GM12878 (cell line): ENCODE results near the gene HCST. TPM values are rescaled to one million over a fixed set of nuclear protein-coding genes. Genes with fewer than 3 reads are reported as not detected.

Experiments
- polyA plus RNA-seq, 11 experiments: library from polyadenylated mRNA; depleted of rRNA in 4 of 11; unstranded in 6 of 11; stranded (reverse) in 5 of 11; fragments of >200 nt; fragmentation: Nextera tagmentation in 4 of 11; fragmentation: Illumina TruSeq in 1 of 11; extraction: Ambion mirVana in 4 of 11; extraction: Trizol in 1 of 11; gene quantifications; 1 replicate in 1 of 11; 2 replicates in 10 of 11; pipeline versions ENCODE4 v1.2.1 to v1.2.3, GENCODE V29; 2011 to 2016; ENCODE audit warnings: inconsistent platforms in 2 of 11, missing spikeins in 2 of 11, low read depth in 1 of 11
- small RNA-seq: library from RNA; depleted of rRNA; stranded (forward); fragments of <200 nt; gene quantifications from one replicate; pipeline ENCODE3, GENCODE V24; 2014
- total RNA-seq, 4 experiments: library from RNA; depleted of rRNA in 3 of 4; stranded (reverse); fragments of >200 nt in 3 of 4; fragmentation: Illumina TruSeq in 1 of 4; extraction: Trizol in 1 of 4; gene quantifications; 2 replicates each; pipeline versions ENCODE4 v1.2.1 to v1.2.3, GENCODE V29; 2013 to 2021

The HCST gene
- total and polyA plus RNA-seq, 10 of the 15 experiments (the other 5 are each of a cell fraction or from before 2014, with no cell fraction given) = 7.5 to 79.6 (median 33.6) TPM

Small RNA genes lying within 50 kb of the gene (small RNA-seq; reads per million reads assigned to genes)
- not detected for gene RN7SL402P

Other genes starting within 250 kb of the HCST start
Only the 7 nearest of the 28 such genes appear.
- gene PRODH2, start 89.7 kb upstream of the HCST start, total RNA-seq (2014; rRNA removed) = not detected in 2 replicates
- not detected in 2 replicates for gene PRODH2, start 89.7 kb upstream of the HCST start, total RNA-seq (2014; rRNA removed; fragmentation: Illumina TruSeq; extraction: Trizol)
- not detected in 2 replicates for gene PRODH2, start 89.7 kb upstream of the HCST start, total RNA-seq (2021)
- 0.07 TPM in 1 of 2 replicates, not detected in the other for gene PRODH2, start 89.7 kb upstream of the HCST start, polyA plus RNA-seq (2011; rRNA removed)
- gene PRODH2, start 89.7 kb upstream of the HCST start, polyA plus RNA-seq (2014; fragmentation: Illumina TruSeq; extraction: Trizol) = not detected in 2 replicates
- not detected for gene PRODH2, start 89.7 kb upstream of the HCST start, polyA plus RNA-seq (2014; fragmentation: Nextera tagmentation; extraction: Ambion mirVana)
- gene PRODH2, start 89.7 kb upstream of the HCST start, polyA plus RNA-seq (2014; rRNA removed) = not detected in 2 replicates
- not detected for gene PRODH2, start 89.7 kb upstream of the HCST start, polyA plus RNA-seq (2016; fragmentation: Nextera tagmentation; extraction: Ambion mirVana)
- not detected in 2 replicates for gene NPHS1, start 50.0 kb upstream of the HCST start, total RNA-seq (2014; rRNA removed)
- gene NPHS1, start 50.0 kb upstream of the HCST start, total RNA-seq (2014; rRNA removed; fragmentation: Illumina TruSeq; extraction: Trizol) = not detected in 2 replicates
- gene NPHS1, start 50.0 kb upstream of the HCST start, total RNA-seq (2021) = not detected in 2 replicates
- not detected in 2 replicates for gene NPHS1, start 50.0 kb upstream of the HCST start, polyA plus RNA-seq (2011; rRNA removed)
- not detected in 2 replicates for gene NPHS1, start 50.0 kb upstream of the HCST start, polyA plus RNA-seq (2014; fragmentation: Illumina TruSeq; extraction: Trizol)
- gene NPHS1, start 50.0 kb upstream of the HCST start, polyA plus RNA-seq (2014; fragmentation: Nextera tagmentation; extraction: Ambion mirVana) = not detected
- gene NPHS1, start 50.0 kb upstream of the HCST start, polyA plus RNA-seq (2014; rRNA removed) = not detected in 2 replicates
- not detected for gene NPHS1, start 50.0 kb upstream of the HCST start, polyA plus RNA-seq (2016; fragmentation: Nextera tagmentation; extraction: Ambion mirVana)
- not detected in 2 replicates for gene KIRREL2, start 45.6 kb upstream of the HCST start, total RNA-seq (2014; rRNA removed)
- not detected in 2 replicates for gene KIRREL2, start 45.6 kb upstream of the HCST start, total RNA-seq (2014; rRNA removed; fragmentation: Illumina TruSeq; extraction: Trizol)
- not detected in 2 replicates for gene KIRREL2, start 45.6 kb upstream of the HCST start, total RNA-seq (2021)
- 0.03 TPM in 1 of 2 replicates, not detected in the other for gene KIRREL2, start 45.6 kb upstream of the HCST start, polyA plus RNA-seq (2011; rRNA removed)
- gene KIRREL2, start 45.6 kb upstream of the HCST start, polyA plus RNA-seq (2014; fragmentation: Illumina TruSeq; extraction: Trizol) = 0.08 TPM in 1 of 2 replicates, not detected in the other
- gene KIRREL2, start 45.6 kb upstream of the HCST start, polyA plus RNA-seq (2014; fragmentation: Nextera tagmentation; extraction: Ambion mirVana) = not detected
- gene KIRREL2, start 45.6 kb upstream of the HCST start, polyA plus RNA-seq (2014; rRNA removed) = 0.06 TPM in 1 of 2 replicates, not detected in the other
- gene KIRREL2, start 45.6 kb upstream of the HCST start, polyA plus RNA-seq (2016; fragmentation: Nextera tagmentation; extraction: Ambion mirVana) = not detected
- 1.0 and 1.9 TPM in 2 replicates for gene APLP1, start 34.0 kb upstream of the HCST start, total RNA-seq (2014; rRNA removed)
- gene APLP1, start 34.0 kb upstream of the HCST start, total RNA-seq (2014; rRNA removed; fragmentation: Illumina TruSeq; extraction: Trizol) = 0.45 TPM in 1 of 2 replicates, not detected in the other
- gene APLP1, start 34.0 kb upstream of the HCST start, total RNA-seq (2021) = 0.51 and 1.5 TPM in 2 replicates
- gene APLP1, start 34.0 kb upstream of the HCST start, polyA plus RNA-seq (2011; rRNA removed) = 1.3 and 2.2 TPM in 2 replicates
- 0.91 TPM in 1 of 2 replicates, not detected in the other for gene APLP1, start 34.0 kb upstream of the HCST start, polyA plus RNA-seq (2014; fragmentation: Illumina TruSeq; extraction: Trizol)
- under 1 TPM in 1 of 2 experiments, not detected in 1; 0.07 TPM for gene APLP1, start 34.0 kb upstream of the HCST start, polyA plus RNA-seq (2014; fragmentation: Nextera tagmentation; extraction: Ambion mirVana)
- gene APLP1, start 34.0 kb upstream of the HCST start, polyA plus RNA-seq (2014; rRNA removed) = 0.62 and 0.83 TPM in 2 replicates
- 1 to 10 TPM; 1.2 to 1.8 TPM for gene APLP1, start 34.0 kb upstream of the HCST start, polyA plus RNA-seq (2016; fragmentation: Nextera tagmentation; extraction: Ambion mirVana)
- gene NFKBID, start 2.0 kb upstream of the HCST start, total RNA-seq (2014; rRNA removed) = 32.0 and 36.3 TPM in 2 replicates
- 13.4 and 13.8 TPM in 2 replicates for gene NFKBID, start 2.0 kb upstream of the HCST start, total RNA-seq (2014; rRNA removed; fragmentation: Illumina TruSeq; extraction: Trizol)
- 30.3 and 36.9 TPM in 2 replicates for gene NFKBID, start 2.0 kb upstream of the HCST start, total RNA-seq (2021)
- 5.9 and 12.3 TPM in 2 replicates for gene NFKBID, start 2.0 kb upstream of the HCST start, polyA plus RNA-seq (2011; rRNA removed)
- 18.0 and 25.1 TPM in 2 replicates for gene NFKBID, start 2.0 kb upstream of the HCST start, polyA plus RNA-seq (2014; fragmentation: Illumina TruSeq; extraction: Trizol)
- 1 to 10 TPM; 3.0 to 3.8 TPM for gene NFKBID, start 2.0 kb upstream of the HCST start, polyA plus RNA-seq (2014; fragmentation: Nextera tagmentation; extraction: Ambion mirVana)
- 46.7 and 53.3 TPM in 2 replicates for gene NFKBID, start 2.0 kb upstream of the HCST start, polyA plus RNA-seq (2014; rRNA removed)
- 10 to 100 TPM; 16.6 to 19.5 TPM for gene NFKBID, start 2.0 kb upstream of the HCST start, polyA plus RNA-seq (2016; fragmentation: Nextera tagmentation; extraction: Ambion mirVana)
- 0.44 and 0.62 TPM in 2 replicates for gene TYROBP, start 5.8 kb downstream of the HCST start, total RNA-seq (2014; rRNA removed)
- gene TYROBP, start 5.8 kb downstream of the HCST start, total RNA-seq (2014; rRNA removed; fragmentation: Illumina TruSeq; extraction: Trizol) = 0.36 and 0.41 TPM in 2 replicates
- gene TYROBP, start 5.8 kb downstream of the HCST start, total RNA-seq (2021) = 0.40 and 0.54 TPM in 2 replicates
- not detected in 2 replicates for gene TYROBP, start 5.8 kb downstream of the HCST start, polyA plus RNA-seq (2011; rRNA removed)
- gene TYROBP, start 5.8 kb downstream of the HCST start, polyA plus RNA-seq (2014; fragmentation: Illumina TruSeq; extraction: Trizol) = 0.78 TPM in 1 of 2 replicates, not detected in the other
- under 1 TPM in 1 of 2 experiments, not detected in 1; 0.33 TPM for gene TYROBP, start 5.8 kb downstream of the HCST start, polyA plus RNA-seq (2014; fragmentation: Nextera tagmentation; extraction: Ambion mirVana)
- 1.4 and 2.4 TPM in 2 replicates for gene TYROBP, start 5.8 kb downstream of the HCST start, polyA plus RNA-seq (2014; rRNA removed)
- gene TYROBP, start 5.8 kb downstream of the HCST start, polyA plus RNA-seq (2016; fragmentation: Nextera tagmentation; extraction: Ambion mirVana) = under 1 TPM; 0.54 to 0.62 TPM
- gene LRFN3, start 33.8 kb downstream of the HCST start, total RNA-seq (2014; rRNA removed) = 0.76 and 2.0 TPM in 2 replicates
- gene LRFN3, start 33.8 kb downstream of the HCST start, total RNA-seq (2014; rRNA removed; fragmentation: Illumina TruSeq; extraction: Trizol) = 0.28 and 0.54 TPM in 2 replicates
- 5.8 and 7.3 TPM in 2 replicates for gene LRFN3, start 33.8 kb downstream of the HCST start, total RNA-seq (2021)
- 0.05 TPM in 1 of 2 replicates, not detected in the other for gene LRFN3, start 33.8 kb downstream of the HCST start, polyA plus RNA-seq (2011; rRNA removed)
- 2.1 and 3.2 TPM in 2 replicates for gene LRFN3, start 33.8 kb downstream of the HCST start, polyA plus RNA-seq (2014; fragmentation: Illumina TruSeq; extraction: Trizol)
- gene LRFN3, start 33.8 kb downstream of the HCST start, polyA plus RNA-seq (2014; fragmentation: Nextera tagmentation; extraction: Ambion mirVana) = under 1 TPM in 1 of 2 experiments, not detected in 1; 0.02 TPM
- gene LRFN3, start 33.8 kb downstream of the HCST start, polyA plus RNA-seq (2014; rRNA removed) = 2.6 and 6.6 TPM in 2 replicates
- gene LRFN3, start 33.8 kb downstream of the HCST start, polyA plus RNA-seq (2016; fragmentation: Nextera tagmentation; extraction: Ambion mirVana) = 1 to 10 TPM; 1.6 to 2.6 TPM